ENCODE results near the gene ACTL8.
"Not testable (repeated sequence)": the region's sequence is repeated elsewhere in the genome, so short reads cannot be mapped to it uniquely, and the experiment has no call there.

Gene ACTL8

DNA sequence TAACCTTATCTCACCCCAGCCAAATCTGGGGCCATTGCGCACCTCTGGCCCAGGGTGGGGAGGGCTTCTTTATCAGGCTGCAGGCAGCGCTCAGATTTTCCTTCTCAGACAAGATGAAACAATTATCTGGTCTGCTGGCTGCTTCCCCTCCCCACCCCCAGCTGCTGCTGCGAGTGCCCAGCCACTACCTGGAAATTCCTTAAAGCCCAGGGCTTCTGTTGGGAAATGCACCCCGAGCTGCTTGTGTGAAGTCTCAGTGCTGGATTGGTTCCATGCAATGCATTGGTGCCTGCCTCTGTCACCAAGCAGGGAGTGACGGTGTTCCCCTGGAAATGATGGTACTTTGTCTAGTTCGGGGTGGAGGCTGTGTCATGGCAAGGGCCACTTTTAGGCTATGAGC lies 18.5 kb upstream of the ACTL8 start:
- no peak for DNase-seq

- no peak for DNase-seq
These were observed 16.1 kb upstream of the ACTL8 start for GRCh38 chr1:17739050-17739449.

- no peak for DNase-seq
These were observed 14.1 kb upstream of the ACTL8 start for GRCh38 chr1:17741052-17741451.

DNA sequence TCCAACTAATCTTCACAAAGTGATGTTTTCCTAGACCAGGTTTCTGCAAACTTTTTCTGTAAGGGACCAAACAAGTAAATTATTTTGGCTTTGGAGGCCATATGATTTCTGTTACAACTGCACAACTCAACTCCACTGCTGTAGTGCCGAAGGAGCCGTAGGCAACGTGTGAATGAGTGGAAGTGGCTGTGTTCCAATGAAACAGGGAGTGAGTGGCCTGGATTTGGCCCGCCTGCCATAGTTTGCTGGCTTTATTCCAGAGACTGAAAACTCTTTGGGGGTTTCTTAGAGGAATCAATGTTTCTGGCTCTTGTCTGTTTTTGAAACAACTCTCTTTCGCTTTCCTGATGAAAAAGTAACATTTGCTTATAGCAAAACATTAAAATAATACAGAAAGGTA lies 12.6 kb upstream of the ACTL8 start:
- DNase-seq, result no peak

GRCh38 chr1:17743008-17743647 lies 12.0 kb upstream of the ACTL8 start:
- DNase-seq, result no peak

- no peak for DNase-seq
These were observed 11.2 kb upstream of the ACTL8 start for GRCh38 chr1:17743925-17744324.

GRCh38 chr1:17744666-17745478 lies 10.3 kb upstream of the ACTL8 start:
- no peak for DNase-seq

DNA sequence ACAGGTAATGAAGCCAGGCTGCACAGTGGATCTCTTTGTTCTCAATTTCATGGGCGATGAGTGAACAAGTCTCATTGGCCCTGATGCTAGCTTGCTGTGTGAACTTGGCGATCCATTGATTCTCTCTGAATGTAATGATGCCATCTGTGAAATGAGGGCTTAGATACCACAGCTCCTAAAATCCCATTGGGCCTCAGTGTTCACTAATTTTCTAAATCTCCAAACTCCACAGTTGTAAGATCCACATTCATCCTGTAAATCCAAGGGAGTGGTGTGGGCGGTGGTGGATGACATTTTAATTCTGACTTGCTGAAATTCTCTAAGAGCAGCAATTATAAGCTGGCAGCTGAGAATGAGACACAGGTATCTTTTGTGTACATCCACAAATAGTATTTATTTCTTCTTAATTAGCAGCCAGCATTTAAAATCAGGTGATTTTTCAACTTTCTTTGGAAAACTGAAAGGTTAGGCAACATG lies 9.6 kb upstream of the ACTL8 start:
- DNase-seq, result no peak

DNA sequence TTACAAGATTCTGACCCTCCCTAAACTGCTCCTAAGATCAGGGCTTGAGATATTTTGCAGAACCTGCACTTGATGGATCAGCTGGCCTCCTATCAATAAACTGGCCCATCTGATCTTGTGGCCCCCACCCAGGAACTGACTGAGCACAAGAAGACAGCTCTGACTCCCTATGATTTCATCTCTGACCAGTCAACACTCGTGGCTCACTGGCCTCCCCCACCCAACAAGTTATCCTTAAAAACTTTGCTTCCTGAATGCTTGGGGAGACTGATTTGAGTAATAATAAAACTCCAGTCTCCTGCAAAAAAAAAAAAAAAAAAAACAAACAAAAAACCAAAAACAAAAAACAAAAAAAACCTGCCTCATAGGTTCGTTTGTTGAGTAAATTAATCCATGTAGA lies 8.9 kb upstream of the ACTL8 start:
- not testable (repeated sequence) for DNase-seq

DNA sequence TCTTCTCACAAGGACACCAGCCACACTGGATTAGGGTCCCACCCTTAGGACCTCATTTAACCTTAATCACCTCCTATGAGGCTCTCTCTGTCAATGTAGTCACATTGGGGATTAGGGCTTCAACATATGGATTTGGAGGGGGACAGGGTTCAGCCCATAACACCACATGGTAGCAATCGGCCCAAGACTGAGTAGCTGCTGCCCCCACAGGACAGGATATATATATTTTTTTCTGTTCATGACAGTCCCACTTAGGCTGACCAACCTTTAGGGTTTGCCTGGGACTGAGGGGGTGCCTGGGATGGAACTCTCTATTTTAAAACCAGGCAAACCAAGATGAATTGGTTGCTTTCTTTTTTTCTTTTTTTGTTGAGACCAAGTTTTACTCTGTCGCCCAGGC lies 8.2 kb upstream of the ACTL8 start:
- DNase-seq, result no peak

- no peak for DNase-seq
These were observed 4.8 kb upstream of the ACTL8 start for GRCh38 chr1:17750333-17750732.

GRCh38 chr1:17752356-17752755 lies 2.8 kb upstream of the ACTL8 start:
- no peak for DNase-seq

- no peak for DNase-seq
These were observed 2.3 kb downstream of the ACTL8 start for GRCh38 chr1:17757426-17757825.

GRCh38 chr1:17759114-17759513 lies 4.0 kb downstream of the ACTL8 start:
- DNase-seq, result no peak

GRCh38 chr1:17762313-17762712 lies 7.2 kb downstream of the ACTL8 start:
- no peak for DNase-seq

DNA sequence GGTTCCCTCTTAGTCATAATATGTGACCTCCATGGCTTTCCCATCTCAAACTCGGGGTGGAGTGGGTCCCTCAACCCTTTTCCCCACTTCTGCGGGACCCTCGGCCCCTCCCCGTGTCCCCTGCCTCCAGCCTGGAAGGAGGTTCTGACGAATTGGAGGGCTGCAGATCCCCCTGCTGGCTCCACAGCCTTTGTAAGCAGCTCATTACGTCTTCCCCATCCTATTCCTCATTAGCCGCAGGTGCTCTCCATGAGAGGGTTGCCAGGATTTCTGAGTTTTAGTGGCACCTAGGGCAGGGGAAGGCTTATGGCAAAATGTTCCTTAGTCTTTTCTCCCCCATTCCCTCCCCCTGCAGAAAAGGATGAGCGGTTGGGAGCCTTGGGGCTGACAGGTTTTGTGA lies 8.3 kb downstream of the ACTL8 start:
- no peak for DNase-seq

DNA sequence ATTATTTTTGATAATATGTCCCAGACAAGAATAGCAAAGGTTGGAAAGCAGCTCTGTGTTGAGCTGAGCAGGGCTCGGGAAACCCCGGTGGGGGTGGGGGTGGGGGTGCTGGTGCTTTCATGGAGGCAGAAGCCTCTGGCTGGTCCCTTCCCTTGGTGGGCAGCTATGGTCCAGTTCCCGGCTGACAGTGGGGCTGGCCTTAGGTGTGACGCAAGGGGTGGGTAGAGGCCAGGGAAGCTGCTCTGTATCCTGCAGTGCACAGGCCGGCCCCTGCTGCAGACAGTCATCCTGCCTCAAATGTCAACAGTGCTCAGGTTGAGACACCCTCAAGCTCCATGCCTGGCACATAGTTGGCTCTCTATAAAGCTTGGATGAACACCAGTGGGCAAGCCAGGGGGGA lies 8.9 kb downstream of the ACTL8 start:
- no peak for DNase-seq

DNA sequence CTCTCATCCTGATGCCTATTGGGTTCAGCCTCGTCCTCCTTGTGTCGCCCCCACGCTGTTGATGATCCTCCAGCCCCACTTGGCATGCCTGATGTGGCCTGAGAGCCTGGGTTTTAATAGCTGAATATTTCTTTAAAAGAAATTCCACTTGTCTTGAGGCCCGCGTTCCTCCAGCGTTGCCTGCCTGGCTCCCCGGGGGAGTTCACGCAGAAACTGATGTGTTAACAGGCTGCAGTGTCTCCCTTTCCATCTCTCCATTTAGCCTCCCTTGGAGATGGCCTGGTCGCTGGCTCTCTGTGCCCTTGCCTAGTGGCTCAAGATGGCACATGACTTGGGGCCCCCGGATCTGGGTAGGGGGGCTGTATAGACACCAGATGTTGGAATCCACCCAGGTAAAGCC lies 9.5 kb downstream of the ACTL8 start:
- no peak for DNase-seq

DNA sequence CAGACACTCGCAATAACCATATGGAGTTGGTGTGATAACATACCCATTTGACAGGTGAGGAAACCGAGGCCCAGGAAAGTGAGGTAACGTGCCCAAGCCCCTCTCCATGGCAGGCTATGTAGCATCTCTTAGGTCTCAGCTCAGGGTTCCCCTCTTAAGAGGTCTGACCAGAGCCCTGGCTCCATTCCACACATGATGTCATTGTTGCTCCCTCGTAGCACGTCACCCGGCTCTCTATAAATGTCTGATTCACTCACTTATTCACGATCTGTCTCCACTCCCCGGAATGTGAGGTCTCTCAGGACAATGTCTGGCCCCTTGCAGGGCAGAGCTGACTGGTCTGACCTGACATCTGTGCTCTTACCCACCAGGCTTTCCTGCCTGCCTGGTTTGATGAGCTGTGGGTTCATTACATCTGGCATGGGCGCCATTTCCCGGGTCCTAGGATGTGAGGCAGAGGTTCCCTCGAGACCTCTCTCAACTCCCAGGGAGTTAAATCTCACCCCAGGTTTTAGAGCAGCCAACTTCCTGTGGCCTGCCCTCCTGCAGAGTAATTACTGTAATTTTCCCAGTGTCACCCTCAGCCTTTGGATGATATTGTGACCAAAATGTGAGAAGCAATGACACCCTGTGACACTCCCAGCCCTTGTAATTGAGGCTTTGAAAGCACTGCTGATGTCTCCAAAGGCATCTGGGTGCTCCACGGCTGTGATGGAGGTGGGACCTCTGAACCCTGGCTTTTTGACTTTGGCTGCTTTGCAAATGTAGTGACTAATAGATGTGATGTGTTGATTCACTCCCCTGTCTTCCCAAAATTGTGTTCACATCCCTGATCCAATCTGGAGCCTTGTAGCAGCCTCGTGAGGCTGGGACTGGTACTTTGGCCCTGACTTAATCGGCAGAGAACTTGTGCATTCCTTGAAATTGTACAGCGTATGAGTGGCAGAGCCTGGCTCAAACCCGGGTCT lies 10.6 kb downstream of the ACTL8 start:
- DNase-seq, result no peak

DNA sequence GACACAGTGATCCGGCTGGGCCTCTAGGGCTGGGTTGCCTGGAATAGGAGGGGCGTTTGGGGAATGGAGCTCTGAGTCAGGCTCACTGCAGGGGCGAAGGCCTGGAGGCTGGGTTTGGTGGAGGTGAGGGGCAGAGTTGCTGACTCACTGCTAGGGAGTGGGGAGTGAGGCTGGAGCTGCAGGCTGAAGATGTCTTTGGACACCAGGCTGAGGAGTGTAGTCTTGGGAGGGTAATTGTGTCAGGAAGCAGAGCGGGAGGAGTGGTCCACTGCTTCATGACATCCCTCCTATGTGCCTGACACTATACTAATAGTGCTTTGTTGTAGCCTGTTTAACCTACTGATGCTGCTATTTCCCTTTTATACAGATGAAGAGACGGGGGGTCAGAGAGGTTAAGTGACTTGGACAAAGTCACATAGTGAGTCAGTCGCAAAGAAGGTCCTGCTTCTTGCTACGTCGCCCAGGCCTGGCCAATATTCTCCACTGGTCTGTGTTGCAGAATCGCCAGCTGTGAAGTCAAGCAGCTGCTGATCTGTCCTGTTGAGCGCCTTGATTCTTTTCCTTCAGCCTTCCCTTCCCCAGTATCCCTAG lies 13.6 kb downstream of the ACTL8 start:
- no peak for DNase-seq

DNA sequence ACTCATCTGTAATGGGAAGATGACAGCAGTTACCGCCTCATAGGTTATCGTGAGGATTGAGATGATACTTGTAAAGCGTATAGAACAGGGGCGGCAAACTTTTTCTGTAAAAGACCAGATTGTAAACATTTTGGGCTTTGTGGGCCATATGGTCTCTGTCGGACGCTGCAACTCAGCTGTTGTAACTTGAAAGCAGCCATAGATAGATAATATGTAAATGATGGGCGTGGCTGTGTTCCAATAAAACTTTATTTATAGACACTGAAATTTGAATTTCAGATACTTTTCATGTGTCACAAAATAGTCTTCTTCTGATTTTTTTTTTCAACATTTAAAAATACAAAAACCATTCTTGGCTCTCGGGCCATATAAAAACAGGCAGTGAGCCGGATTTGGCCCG lies 15.8 kb downstream of the ACTL8 start:
- no peak for DNase-seq

GRCh38 chr1:17772615-17773212 lies 17.6 kb downstream of the ACTL8 start:
- no peak for DNase-seq
